Sigmoid colon (tissue), 7 donors: Measurements from ENCODE around the gene HCN4. TPM values are rescaled to one million over a fixed set of nuclear protein-coding genes. Genes with fewer than 3 reads are reported as not detected.
A peak's percentile ranks its signal among the peaks of the same experiment; 100 is the strongest.

Experiments
- DNase-seq: peaks from one replicate; pipeline ENCODE4 v3.0.0-alpha.2; 2019
- H3K27ac ChIP-seq, 4 donors: fragments of 200-600 bp; sonication (generic); one replicate each; pipeline ENCODE4 v1.5.1; 2016 to 2019; ENCODE audit warnings: mild to moderate bottlenecking in 1 of 4
- H3K27me3 ChIP-seq, 3 donors: fragments of 200-600 bp; sonication (generic); one replicate each; pipeline ENCODE4 v1.5.1; 2019; ENCODE audit warnings: mild to moderate bottlenecking in 1 of 3
- H3K36me3 ChIP-seq, 4 donors: fragments of 200-600 bp; sonication (generic); one replicate each; pipeline ENCODE4 v1.5.1; 2016 to 2019
- H3K4me1 ChIP-seq, 4 donors: fragments of 200-600 bp; sonication (generic); one replicate each; pipeline ENCODE4 v1.5.1; 2017 to 2019
- H3K4me3 ChIP-seq, 4 donors: fragments of 200-600 bp; sonication (generic); one replicate each; pipeline ENCODE4 v1.5.1; 2017 to 2019; ENCODE audit warnings: mild to moderate bottlenecking in 2 of 4, moderate library complexity in 1 of 4
- H3K9me3 ChIP-seq, 4 donors: fragments of 200-600 bp in 3 of 4; sonication (generic) in 3 of 4; one replicate each; pipeline versions ENCODE4 v1.5.1 to v1.6.1; 2013 to 2019
- CTCF ChIP-seq, 4 experiments: fragments of 450-650 bp in 3 of 4; fragments of 200-600 bp in 1 of 4; IDR thresholded peaks; one replicate each; pipeline ENCODE4 v1.5.1; 2016 to 2019; ENCODE audit warnings: antibody characterized with exemption in 4 of 4, mild to moderate bottlenecking in 3 of 4, moderate library complexity in 2 of 4
- EP300 ChIP-seq, 4 donors: sonication (generic); formaldehyde crosslinking; IDR thresholded peaks; one replicate each; pipeline ENCODE4 v1.6.1; 2017; ENCODE audit warnings: antibody characterized with exemption in 4 of 4
- POLR2A ChIP-seq, 2 donors: fragments of 450-650 bp; IDR thresholded peaks; one replicate each; pipeline ENCODE4 v1.6.1; 2016; ENCODE audit warnings: antibody characterized with exemption in 2 of 2, mild to moderate bottlenecking in 2 of 2, moderate library complexity in 2 of 2
- POLR2AphosphoS5 ChIP-seq, 4 donors: sonication (generic); formaldehyde crosslinking; IDR thresholded peaks; one replicate each; pipeline ENCODE4 v1.6.1; 2017; ENCODE audit warnings: antibody characterized with exemption in 4 of 4
- WGBS, 2 donors: extraction: QIAGEN DNeasy Blood & Tissue Kit; methylation state at CpG; one replicate each; pipeline ENCODE4 v1.1.7; 2013; 5-methylcytosine and 5-hydroxymethylcytosine counted together
- intact Hi-C: fragments of 100-400 bp; cut with DNase I; formaldehyde crosslinking; loops from one replicate; pipeline ENCODE4 v1.15.1; 2023
- polyA plus RNA-seq, 3 donors: library from polyadenylated mRNA; stranded (reverse); fragments of 200-250 nt; gene quantifications; one replicate each; pipeline ENCODE4 v1.2.3, GENCODE V29; 2013
- total RNA-seq, 4 donors: library from RNA; depleted of rRNA; stranded (reverse); fragments of >200 nt; gene quantifications; one replicate each; pipeline ENCODE4 v1.1.0, GENCODE V29; 2016
- donor health status: healthy with polysubstance abuse.
- donor health status: Bipolar disorder and iron deficiency.
- donor health status: healthy.

The HCN4 gene
- total and polyA plus RNA-seq, 7 donors, result under 0.01 to 0.04 TPM; not detected in 5

- Histone ChIP-seq H3K36me3 (no peaks in the 10 kb centered on the region), H3K4me1 (no peaks in the 10 kb centered on the region), H3K27me3 (no peaks in the 10 kb centered on the region), H3K9me3 (no peaks in the 10 kb centered on the region), H3K27ac (no peak overlapping the region), H3K4me3 (no peak overlapping the region)
- intact Hi-C loops, result no loop called here
- TF ChIP-seq POLR2A (IDR thresholded peaks at IDR 0.05) (no peak), EP300 (IDR thresholded peaks at IDR 0.05) (no peak), POLR2AphosphoS5 (IDR thresholded peaks at IDR 0.05) (no peak), CTCF (IDR thresholded peaks at IDR 0.05) (no peak)
- 90% methylated on average over 19 of the region's 19 CpGs for WGBS, 2 donors
- peak; percentile 46 for DNase-seq
These were observed 36.5 kb downstream of the HCN4 start for GRCh38 chr15:73331991-73332925.

GRCh38 chr15:73331501-73331900, 37.3 kb downstream of the HCN4 start:
- Histone ChIP-seq H3K27me3 (no peaks in the 10 kb centered on the region), H3K4me3 (no peak overlapping the region), H3K27ac (no peak overlapping the region), H3K4me1 (no peaks in the 10 kb centered on the region), H3K36me3 (no peaks in the 10 kb centered on the region), H3K9me3 (no peaks in the 10 kb centered on the region)
- TF ChIP-seq POLR2A (IDR thresholded peaks at IDR 0.05), result no peak
- no peak for TF ChIP-seq CTCF (IDR thresholded peaks at IDR 0.05)
- no peak for TF ChIP-seq POLR2AphosphoS5 (IDR thresholded peaks at IDR 0.05)
- no peak for TF ChIP-seq EP300 (IDR thresholded peaks at IDR 0.05)
- WGBS, 2 donors, result 90 to 94% methylated on average over 5 of the region's 5 CpGs
- DNase-seq, result peak; percentile 42
- intact Hi-C loops, result no loop called here

GRCh38 chr15:73330206-73331051, 38.3 kb downstream of the HCN4 start:
- Histone ChIP-seq H3K27ac (no peak overlapping the region), H3K27me3 (peaks cover 0 to 1% (median 0%) of the 10 kb centered on the region in 3 donors), H3K36me3 (no peaks in the 10 kb centered on the region), H3K9me3 (no peaks in the 10 kb centered on the region), H3K4me1 (no peaks in the 10 kb centered on the region), H3K4me3 (no peak overlapping the region)
- no peak for TF ChIP-seq POLR2A (IDR thresholded peaks at IDR 0.05)
- no peak for TF ChIP-seq CTCF (IDR thresholded peaks at IDR 0.05)
- TF ChIP-seq POLR2AphosphoS5 (IDR thresholded peaks at IDR 0.05), result no peak
- TF ChIP-seq EP300 (IDR thresholded peaks at IDR 0.05), result no peak
- DNase-seq, result peak; percentile 46
- intact Hi-C loops, result no loop called here
- 86 to 92% methylated on average over 15 of the region's 15 CpGs for WGBS, 2 donors

GRCh38 chr15:73329501-73330200, 39.1 kb downstream of the HCN4 start:
- Histone ChIP-seq H3K36me3 (no peaks in the 10 kb centered on the region), H3K27ac (no peak overlapping the region), H3K27me3 (peaks cover 0 to 8% (median 0%) of the 10 kb centered on the region in 3 donors), H3K9me3 (no peaks in the 10 kb centered on the region), H3K4me3 (no peak overlapping the region), H3K4me1 (no peaks in the 10 kb centered on the region)
- 91 to 93% methylated on average over 21 of the region's 21 CpGs for WGBS, 2 donors
- no peak for TF ChIP-seq POLR2A (IDR thresholded peaks at IDR 0.05)
- TF ChIP-seq CTCF (IDR thresholded peaks at IDR 0.05), result no peak
- no peak for TF ChIP-seq POLR2AphosphoS5 (IDR thresholded peaks at IDR 0.05)
- TF ChIP-seq EP300 (IDR thresholded peaks at IDR 0.05), result no peak
- intact Hi-C loops, result no loop called here
- DNase-seq, result peak; percentile 48
